ENCODE results near the gene SMARCA2.

SMARCA2 gene

GRCh38 chr9:2242831-2243330 lies 227.7 kb downstream of the SMARCA2 start:
- Histone ChIP-seq H3K4me3 (ENCODE audit: insufficient read depth, low read length, poor library complexity, severe bottlenecking) (no peak overlapping the region), H3K27me3 (ENCODE audit: low read length) (no peaks in the 10 kb centered on the region), H3K9ac (ENCODE audit: low read length) (no peak overlapping the region), H3K9me3 (ENCODE audit: insufficient read depth, low read length) (no peaks in the 10 kb centered on the region), H4K20me1 (ENCODE audit: low read depth, low read length) (no peaks in the 10 kb centered on the region), H2AFZ (ENCODE audit: low read depth, low read length, severe bottlenecking) (no peak overlapping the region), H3K79me2 (ENCODE audit: insufficient read depth, low read length) (no peaks in the 10 kb centered on the region), H3K36me3 (ENCODE audit: low read length) (no peaks in the 10 kb centered on the region), H3K27ac (ENCODE audit: low read depth, low read length) (no peak overlapping the region), H3K4me2 (ENCODE audit: low read depth, low read length, poor library complexity, severe bottlenecking) (no peak overlapping the region), H3K9me2 (replicated peaks; ENCODE audit: insufficient read depth, low read length) (no peaks in the 10 kb centered on the region), H3F3A (ENCODE audit: insufficient read depth) (no peaks in the 10 kb centered on the region)
- TF ChIP-seq CTCF (IDR thresholded peaks at IDR 0.05; ENCODE audit: insufficient read depth, low read length, poor library complexity, severe bottlenecking) (no peak), EZH2phosphoT487 (conservative IDR thresholded peaks at IDR 0.05; ENCODE audit: low read length) (no peak)

All from SU-DHL-6 (cell line).